B cell (primary cell): ENCODE measurements around the gene DOC2B. TPM values are rescaled to one million over a fixed set of nuclear protein-coding genes. Genes with fewer than 3 reads are reported as not detected.

ENCODE experiments used
- ATAC-seq: fragments of 200-7000 bp; cut with Tn5 transposase; one replicate; pipeline ENCODE4 v1.10.0; 2021; ENCODE audit warnings: low read depth, mild to moderate bottlenecking, moderate number of reproducible peaks, moderate library complexity
- CTCF ChIA-PET: fragments of 350-600 bp; sonication (Branson Sonifier 250); formaldehyde crosslinking; loops from one replicate; lab custom pipeline; 2021; ENCODE audit warnings: antibody characterized with exemption, inconsistent platforms; lab: Charles Lee
- POLR2A ChIA-PET: fragments of 350-600 bp; sonication (Branson Sonifier 250); formaldehyde crosslinking; loops from one replicate; lab custom pipeline; 2021; ENCODE audit warnings: antibody characterized with exemption; lab: Charles Lee
- DNase-seq: peaks from one replicate; pipeline ENCODE4 v3.0.0; 2013
- H2AFZ ChIP-seq: 2 replicates; pipeline ENCODE4 v1.6.1; 2012; ENCODE audit warnings: mild to moderate bottlenecking, low read depth, low read length; ENCODE audit not compliant: insufficient read depth, poor library complexity, severe bottlenecking
- H3K27ac ChIP-seq, 2 donors: 1 replicate in 1 of 2; 2 replicates in 1 of 2; pipeline ENCODE4 v1.5.1; 2012 to 2013; ENCODE audit warnings: low read length in 2 of 2, mild to moderate bottlenecking in 2 of 2, moderate library complexity in 1 of 2
- H3K27me3 ChIP-seq, 4 experiments: fragments of 200-600 bp in 1 of 4; sonication (generic) in 1 of 4; replicated peaks in 1 of 4; 1 replicate in 2 of 4; 2 replicates in 2 of 4; pipeline versions ENCODE4 v1.6.1 to v1.7.0; 2013 to 2016; ENCODE audit warnings: low read length in 3 of 4, mild to moderate bottlenecking in 2 of 4, mixed read lengths in 1 of 4, moderate library complexity in 1 of 4; ENCODE audit not compliant: insufficient read depth in 4 of 4, control insufficient read depth in 3 of 4; ENCODE audit errors: control extremely low read depth in 1 of 4
- H3K36me3 ChIP-seq, 2 experiments: replicated peaks in 1 of 2; 1 replicate in 1 of 2; 2 replicates in 1 of 2; pipeline versions ENCODE4 v1.6.1 to v1.7.1; 2013; ENCODE audit warnings: low read length in 1 of 2; ENCODE audit not compliant: insufficient read depth in 2 of 2, control insufficient read depth in 1 of 2; ENCODE audit errors: control extremely low read depth in 1 of 2, extremely low read depth in 1 of 2
- H3K4me1 ChIP-seq, 2 donors: fragments of 200-600 bp in 1 of 2; sonication (generic) in 1 of 2; 1 replicate in 1 of 2; 2 replicates in 1 of 2; pipeline versions ENCODE4 v1.5.1 to v1.6.1; 2013 to 2017; ENCODE audit warnings: low read length in 2 of 2; ENCODE audit not compliant: control insufficient read depth in 2 of 2, insufficient read depth in 2 of 2
- H3K4me2 ChIP-seq: replicated peaks from 2 replicates; pipeline ENCODE3; 2012; ENCODE audit warnings: mild to moderate bottlenecking, low read depth, low read length; ENCODE audit not compliant: poor library complexity, severe bottlenecking
- H3K4me3 ChIP-seq, 5 experiments: fragments of 200-600 bp in 1 of 5; sonication (generic) in 1 of 5; 1 replicate in 3 of 5; 2 replicates in 2 of 5; pipeline versions ENCODE4 v1.5.1 to v1.7.0; 2011 to 2016; ENCODE audit warnings: low read length in 4 of 5, mild to moderate bottlenecking in 4 of 5, low read depth in 2 of 5, control low read depth in 1 of 5, moderate library complexity in 1 of 5; ENCODE audit not compliant: insufficient read depth in 1 of 5; ENCODE audit errors: control extremely low read depth in 1 of 5, extremely low read depth in 1 of 5
- H3K79me2 ChIP-seq: fragments of 200-600 bp; sonication (generic); one replicate; pipeline ENCODE4 v1.6.0; 2016; ENCODE audit warnings: low read length; ENCODE audit not compliant: control insufficient read depth, insufficient read depth
- H3K9ac ChIP-seq: fragments of 200-600 bp; sonication (generic); 2 replicates; pipeline ENCODE4 v1.6.1; 2017; ENCODE audit warnings: mild to moderate bottlenecking, low read length, moderate library complexity
- H3K9me3 ChIP-seq, 3 donors: one replicate each; pipeline versions ENCODE4 v1.6.1 to v1.7.1; 2013; ENCODE audit warnings: low read length in 2 of 3; ENCODE audit not compliant: control insufficient read depth in 2 of 3, insufficient read depth in 1 of 3; ENCODE audit errors: control extremely low read depth in 1 of 3
- H4K20me1 ChIP-seq: 2 replicates; pipeline ENCODE4 v1.6.0; 2012; ENCODE audit warnings: mild to moderate bottlenecking, low read length; ENCODE audit not compliant: insufficient read depth, control insufficient read depth, poor library complexity, severe bottlenecking
- H3K27ac Mint-ChIP-seq: one replicate; pipeline ENCODE4 v1.8.0; 2021; ENCODE audit warnings: mixed read lengths
- H3K27me3 Mint-ChIP-seq: one replicate; pipeline ENCODE4 v1.8.0; 2021; ENCODE audit warnings: mixed read lengths
- H3K4me1 Mint-ChIP-seq: one replicate; pipeline ENCODE4 v1.8.0; 2021; ENCODE audit warnings: mixed read lengths
- H3K4me3 Mint-ChIP-seq: one replicate; pipeline ENCODE4 v1.8.0; 2021; ENCODE audit warnings: mixed read lengths
- H3K9me3 Mint-ChIP-seq: one replicate; pipeline ENCODE4 v1.8.0; 2022; ENCODE audit warnings: mixed read lengths; ENCODE audit not compliant: insufficient read depth
- EZH2 ChIP-seq: IDR thresholded peaks from 2 replicates; pipeline ENCODE4 v1.6.1; 2012; ENCODE audit warnings: borderline replicate concordance, low read depth, mild to moderate bottlenecking, moderate library complexity, low read length; ENCODE audit not compliant: insufficient read depth, poor library complexity, severe bottlenecking
- WGBS: methylation state at CpG from one replicate; pipeline ENCODE4 v1.1.5; 2013; ENCODE audit warnings: missing lambda C conversion rate; ENCODE audit not compliant: insufficient coverage; 5-methylcytosine and 5-hydroxymethylcytosine counted together
- intact Hi-C: fragments of 100-400 bp; cut with micrococcal nuclease; formaldehyde crosslinking; loops from one replicate; pipeline ENCODE4 v1.10.0; 2022
- polyA plus RNA-seq: library from polyadenylated mRNA; depleted of rRNA; stranded (reverse); fragments of >200 nt; gene quantifications from 2 replicates; pipeline ENCODE4 v1.2.3, GENCODE V29; 2012
- total RNA-seq, 2 donors: library from RNA; stranded (reverse); fragments of 120-200 nt in 1 of 2; gene quantifications; 1 replicate in 1 of 2; 2 replicates in 1 of 2; pipeline versions ENCODE4 v1.2.3 to v1.2.4, GENCODE V29; 2013 to 2022
- TF ChIP-seq, protein P1 (sequence below): fragments of 200-600 bp; IDR thresholded peaks from one replicate; pipeline ENCODE4 v1.8.0; 2022; ENCODE audit warnings: antibody characterized with exemption, mild to moderate bottlenecking

Gene DOC2B
- total and polyA plus RNA-seq, 2 donors (not counting 1 experiment from before 2014, with no cell fraction given): not detected

- H3K27ac Mint-ChIP-seq: no peak overlapping the region
- Histone ChIP-seq H2AFZ (no peak overlapping the region), H4K20me1 (no peaks in the 10 kb centered on the region), H3K9me3 (no peaks in the 10 kb centered on the region), H3K9ac (no peak overlapping the region), H3K4me3 (no peak overlapping the region), H3K27ac (no peak overlapping the region), H3K4me2 (no peak overlapping the region), H3K4me1 (no peaks in the 10 kb centered on the region), H3K27me3 (peaks cover 0 to 3% (median 0%) of the 10 kb centered on the region in 4 experiments), H3K36me3 (no peaks in the 10 kb centered on the region), H3K79me2 (no peaks in the 10 kb centered on the region)
- CTCF ChIA-PET: no interaction called here
- DNase-seq (no peak), ATAC-seq (no peak)
- H3K27me3 Mint-ChIP-seq: peaks cover 10% of the 10 kb centered on the region
- TF ChIP-seq, protein P1, sequence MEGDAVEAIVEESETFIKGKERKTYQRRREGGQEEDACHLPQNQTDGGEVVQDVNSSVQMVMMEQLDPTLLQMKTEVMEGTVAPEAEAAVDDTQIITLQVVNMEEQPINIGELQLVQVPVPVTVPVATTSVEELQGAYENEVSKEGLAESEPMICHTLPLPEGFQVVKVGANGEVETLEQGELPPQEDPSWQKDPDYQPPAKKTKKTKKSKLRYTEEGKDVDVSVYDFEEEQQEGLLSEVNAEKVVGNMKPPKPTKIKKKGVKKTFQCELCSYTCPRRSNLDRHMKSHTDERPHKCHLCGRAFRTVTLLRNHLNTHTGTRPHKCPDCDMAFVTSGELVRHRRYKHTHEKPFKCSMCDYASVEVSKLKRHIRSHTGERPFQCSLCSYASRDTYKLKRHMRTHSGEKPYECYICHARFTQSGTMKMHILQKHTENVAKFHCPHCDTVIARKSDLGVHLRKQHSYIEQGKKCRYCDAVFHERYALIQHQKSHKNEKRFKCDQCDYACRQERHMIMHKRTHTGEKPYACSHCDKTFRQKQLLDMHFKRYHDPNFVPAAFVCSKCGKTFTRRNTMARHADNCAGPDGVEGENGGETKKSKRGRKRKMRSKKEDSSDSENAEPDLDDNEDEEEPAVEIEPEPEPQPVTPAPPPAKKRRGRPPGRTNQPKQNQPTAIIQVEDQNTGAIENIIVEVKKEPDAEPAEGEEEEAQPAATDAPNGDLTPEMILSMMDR: no peak
- no peak for TF ChIP-seq EZH2
- no peaks in the 10 kb centered on the region for H3K9me3 Mint-ChIP-seq
- H3K4me1 Mint-ChIP-seq: no peaks in the 10 kb centered on the region
- intact Hi-C loops: no loop called here
- 82% methylated on average over 11 of the region's 11 CpGs for WGBS
- no peak overlapping the region for H3K4me3 Mint-ChIP-seq
- POLR2A ChIA-PET: no interaction called here
Measured at GRCh38 chr17:163514-164098, 17.8 kb downstream of the DOC2B start.

DNA sequence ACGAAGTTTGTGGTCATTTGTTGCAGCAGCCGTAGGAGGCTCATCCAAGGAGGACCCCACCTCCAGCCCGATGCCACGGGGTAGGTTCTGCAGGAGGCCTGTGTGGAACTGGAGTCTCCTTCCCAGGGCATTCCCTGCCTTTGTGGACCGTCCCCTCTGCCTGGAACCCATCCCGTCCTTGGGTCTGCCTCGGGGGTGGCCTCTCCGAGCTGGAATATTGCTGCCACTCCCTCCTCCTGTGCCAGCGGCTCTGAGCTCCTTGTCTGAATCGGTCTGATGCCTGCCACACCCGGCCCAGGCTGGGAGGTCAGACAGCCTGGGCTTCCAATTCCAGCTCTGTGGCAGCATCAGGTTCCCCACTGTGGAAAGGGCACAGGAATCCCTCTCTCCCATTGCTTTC lies 18.8 kb downstream of the DOC2B start:
- H3K27ac Mint-ChIP-seq: no peak overlapping the region
- TF ChIP-seq EZH2: no peak
- TF ChIP-seq, protein P1: no peak
- Histone ChIP-seq H3K36me3 (no peaks in the 10 kb centered on the region), H3K4me2 (no peak overlapping the region), H3K79me2 (no peaks in the 10 kb centered on the region), H3K9me3 (no peaks in the 10 kb centered on the region), H3K4me3 (no peak overlapping the region), H3K27me3 (peaks cover 0 to 3% (median 0%) of the 10 kb centered on the region in 4 experiments), H3K4me1 (no peaks in the 10 kb centered on the region), H3K9ac (no peak overlapping the region), H2AFZ (no peak overlapping the region), H4K20me1 (no peaks in the 10 kb centered on the region), H3K27ac (no peak overlapping the region)
- WGBS: 94% methylated on average over 10 of the region's 11 CpGs
- ATAC-seq (no peak), DNase-seq (no peak)
- ChIA-PET CTCF (no interaction called here), POLR2A (no interaction called here)
- no peaks in the 10 kb centered on the region for H3K4me1 Mint-ChIP-seq
- peaks cover 10% of the 10 kb centered on the region for H3K27me3 Mint-ChIP-seq
- no peak overlapping the region for H3K4me3 Mint-ChIP-seq
- H3K9me3 Mint-ChIP-seq: no peaks in the 10 kb centered on the region
- intact Hi-C loops: no loop called here
